ENCODE data around the gene C8G.
A peak's percentile ranks its signal among the peaks of the same experiment; 100 is the strongest.

Gene C8G

DNA sequence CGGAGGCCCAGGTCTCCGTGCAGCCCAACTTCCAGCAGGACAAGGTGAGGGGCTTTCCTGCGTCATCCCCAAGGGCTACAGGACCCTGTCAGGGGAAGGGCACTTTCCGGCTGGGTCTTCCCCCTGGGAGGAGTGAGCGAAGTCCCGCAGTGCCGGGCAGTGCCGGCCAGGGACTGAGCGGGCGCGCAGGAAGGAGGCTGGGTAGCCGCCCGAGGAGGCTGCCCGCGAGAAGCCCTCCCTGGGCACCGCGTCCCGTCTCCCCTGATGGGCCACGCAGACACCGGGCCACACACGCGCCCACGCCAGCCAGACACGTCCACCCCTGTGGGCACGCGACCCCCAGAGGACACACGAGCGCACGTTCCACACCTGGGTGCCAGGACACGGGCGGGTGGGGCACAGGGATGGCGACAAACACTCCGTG, 32.6 kb downstream of the C8G start:
- TF ChIP-seq, protein P1, sequence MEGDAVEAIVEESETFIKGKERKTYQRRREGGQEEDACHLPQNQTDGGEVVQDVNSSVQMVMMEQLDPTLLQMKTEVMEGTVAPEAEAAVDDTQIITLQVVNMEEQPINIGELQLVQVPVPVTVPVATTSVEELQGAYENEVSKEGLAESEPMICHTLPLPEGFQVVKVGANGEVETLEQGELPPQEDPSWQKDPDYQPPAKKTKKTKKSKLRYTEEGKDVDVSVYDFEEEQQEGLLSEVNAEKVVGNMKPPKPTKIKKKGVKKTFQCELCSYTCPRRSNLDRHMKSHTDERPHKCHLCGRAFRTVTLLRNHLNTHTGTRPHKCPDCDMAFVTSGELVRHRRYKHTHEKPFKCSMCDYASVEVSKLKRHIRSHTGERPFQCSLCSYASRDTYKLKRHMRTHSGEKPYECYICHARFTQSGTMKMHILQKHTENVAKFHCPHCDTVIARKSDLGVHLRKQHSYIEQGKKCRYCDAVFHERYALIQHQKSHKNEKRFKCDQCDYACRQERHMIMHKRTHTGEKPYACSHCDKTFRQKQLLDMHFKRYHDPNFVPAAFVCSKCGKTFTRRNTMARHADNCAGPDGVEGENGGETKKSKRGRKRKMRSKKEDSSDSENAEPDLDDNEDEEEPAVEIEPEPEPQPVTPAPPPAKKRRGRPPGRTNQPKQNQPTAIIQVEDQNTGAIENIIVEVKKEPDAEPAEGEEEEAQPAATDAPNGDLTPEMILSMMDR (IDR thresholded peaks at IDR 0.05; ENCODE audit: low read depth, low read length, missing control alignments), result no peak
- H3K4me3 ChIP-seq (replicated peaks; ENCODE audit: low read depth, low read length), result peak overlapping the region; percentile 29
- no peak for DNase-seq (ENCODE audit: extremely low read depth, low read depth)

DNA sequence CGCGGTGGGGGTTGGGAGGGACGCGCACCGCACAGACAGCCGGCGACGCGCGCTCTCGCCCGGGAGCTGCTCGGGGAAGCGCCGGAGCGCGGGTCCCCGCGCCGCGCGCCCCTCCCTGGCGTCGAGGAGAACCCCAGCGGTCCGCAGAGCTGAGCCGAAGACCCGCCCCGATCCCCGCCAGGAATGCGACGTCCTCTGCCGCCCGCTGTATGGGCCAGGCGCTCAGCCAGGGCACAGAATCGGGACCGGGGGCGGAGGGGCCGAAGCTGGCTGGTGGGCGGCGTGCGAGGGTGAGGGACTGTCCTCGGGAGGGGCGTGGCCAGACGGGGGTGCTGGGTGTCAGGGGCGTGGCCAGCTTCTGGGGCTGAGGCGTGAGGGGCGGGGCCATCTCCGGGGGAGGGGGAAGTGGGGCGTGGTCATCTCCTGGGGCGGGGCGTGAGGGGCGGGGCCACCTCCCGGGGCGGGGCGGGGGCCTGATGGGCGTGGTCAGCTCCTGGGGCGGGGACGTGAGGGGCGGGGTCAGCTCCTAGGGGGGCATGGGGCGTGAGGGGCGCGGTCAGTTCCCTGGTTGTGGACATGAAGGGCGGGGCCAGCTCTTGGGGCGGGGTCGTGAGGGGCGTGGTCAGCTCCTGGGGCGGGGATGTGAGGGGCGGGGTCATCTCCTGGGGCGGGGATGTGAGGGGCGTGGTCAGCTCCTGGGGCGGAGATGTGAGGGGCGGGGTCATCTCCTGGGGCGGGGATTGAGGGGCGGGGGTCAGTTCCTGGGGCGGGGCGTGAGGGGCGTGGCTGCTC, 33.2 kb downstream of the C8G start:
- peak overlapping the region; percentile 29 for H3K4me3 ChIP-seq (replicated peaks; ENCODE audit: low read depth, low read length)
- TF ChIP-seq, protein P1 (IDR thresholded peaks at IDR 0.05; ENCODE audit: low read depth, low read length, missing control alignments), result no peak
- no peak for DNase-seq (ENCODE audit: extremely low read depth, low read depth)

DNA sequence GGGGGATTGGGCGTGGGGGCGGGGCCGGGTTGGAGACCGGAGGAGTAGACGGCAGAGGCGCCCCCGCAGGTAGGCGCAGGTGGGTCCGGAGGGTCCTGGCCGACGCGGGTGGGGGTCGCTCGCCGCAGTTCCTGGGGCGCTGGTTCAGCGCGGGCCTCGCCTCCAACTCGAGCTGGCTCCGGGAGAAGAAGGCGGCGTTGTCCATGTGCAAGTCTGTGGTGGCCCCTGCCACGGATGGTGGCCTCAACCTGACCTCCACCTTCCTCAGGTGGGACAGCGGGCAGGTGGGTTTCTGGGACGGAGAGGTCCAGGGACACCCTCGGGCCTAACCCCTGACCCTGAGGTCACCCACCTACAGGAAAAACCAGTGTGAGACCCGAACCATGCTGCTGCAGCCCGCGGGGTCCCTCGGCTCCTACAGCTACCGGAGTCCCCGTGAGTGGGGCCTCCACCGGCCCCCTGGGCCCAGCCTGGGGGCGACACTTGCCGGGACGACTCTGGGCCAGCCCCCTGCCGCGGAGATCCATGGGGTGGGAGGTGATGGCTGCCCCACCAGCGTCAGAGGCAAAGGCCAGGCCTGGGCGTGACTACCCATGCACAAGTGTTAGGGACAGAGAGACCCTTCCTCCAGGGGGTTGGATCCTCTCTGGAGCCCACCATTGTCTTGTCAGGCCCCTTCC, 34.0 kb downstream of the C8G start:
- DNase-seq (ENCODE audit: extremely low read depth, low read depth), result no peak
- TF ChIP-seq, protein P1 (IDR thresholded peaks at IDR 0.05; ENCODE audit: low read depth, low read length, missing control alignments), result no peak
- H3K4me3 ChIP-seq (replicated peaks; ENCODE audit: low read depth, low read length), result no peak overlapping the region

DNA sequence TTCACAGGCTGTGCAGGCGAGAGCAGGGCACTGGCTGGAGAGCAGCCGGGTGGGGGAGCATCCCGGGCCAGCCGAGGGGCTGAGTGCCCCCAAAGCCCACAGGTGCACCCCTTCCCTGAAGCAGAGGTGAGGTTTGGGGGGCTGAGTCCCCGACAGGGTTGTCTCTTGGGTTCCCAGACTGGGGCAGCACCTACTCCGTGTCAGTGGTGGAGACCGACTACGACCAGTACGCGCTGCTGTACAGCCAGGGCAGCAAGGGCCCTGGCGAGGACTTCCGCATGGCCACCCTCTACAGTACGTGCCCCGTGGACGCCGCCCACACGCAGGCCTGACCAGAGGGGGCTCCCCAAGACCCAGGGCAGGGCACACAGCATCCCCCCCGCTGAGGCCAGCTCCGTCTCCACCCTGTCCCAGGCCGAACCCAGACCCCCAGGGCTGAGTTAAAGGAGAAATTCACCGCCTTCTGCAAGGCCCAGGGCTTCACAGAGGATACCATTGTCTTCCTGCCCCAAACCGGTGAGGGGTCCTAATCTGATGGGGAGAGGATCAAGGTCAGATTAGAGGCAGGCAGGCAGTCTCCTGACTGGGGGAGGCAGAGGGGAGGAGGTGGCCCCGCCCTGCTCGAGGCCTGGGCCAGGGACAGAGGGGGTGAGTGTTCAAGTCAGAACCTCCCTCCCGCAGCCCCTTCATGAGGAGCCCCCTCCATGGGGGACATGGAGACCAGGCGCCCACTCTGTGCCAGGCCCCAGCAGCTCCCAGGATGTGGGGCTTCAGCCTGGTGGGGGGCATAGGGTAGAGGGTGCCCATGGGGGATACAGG, 34.9 kb downstream of the C8G start:
- no peak for DNase-seq (ENCODE audit: extremely low read depth, low read depth)
- H3K4me3 ChIP-seq (replicated peaks; ENCODE audit: low read depth, low read length), result no peak overlapping the region
- TF ChIP-seq, protein P1 (IDR thresholded peaks at IDR 0.05; ENCODE audit: low read depth, low read length, missing control alignments), result no peak

DNA sequence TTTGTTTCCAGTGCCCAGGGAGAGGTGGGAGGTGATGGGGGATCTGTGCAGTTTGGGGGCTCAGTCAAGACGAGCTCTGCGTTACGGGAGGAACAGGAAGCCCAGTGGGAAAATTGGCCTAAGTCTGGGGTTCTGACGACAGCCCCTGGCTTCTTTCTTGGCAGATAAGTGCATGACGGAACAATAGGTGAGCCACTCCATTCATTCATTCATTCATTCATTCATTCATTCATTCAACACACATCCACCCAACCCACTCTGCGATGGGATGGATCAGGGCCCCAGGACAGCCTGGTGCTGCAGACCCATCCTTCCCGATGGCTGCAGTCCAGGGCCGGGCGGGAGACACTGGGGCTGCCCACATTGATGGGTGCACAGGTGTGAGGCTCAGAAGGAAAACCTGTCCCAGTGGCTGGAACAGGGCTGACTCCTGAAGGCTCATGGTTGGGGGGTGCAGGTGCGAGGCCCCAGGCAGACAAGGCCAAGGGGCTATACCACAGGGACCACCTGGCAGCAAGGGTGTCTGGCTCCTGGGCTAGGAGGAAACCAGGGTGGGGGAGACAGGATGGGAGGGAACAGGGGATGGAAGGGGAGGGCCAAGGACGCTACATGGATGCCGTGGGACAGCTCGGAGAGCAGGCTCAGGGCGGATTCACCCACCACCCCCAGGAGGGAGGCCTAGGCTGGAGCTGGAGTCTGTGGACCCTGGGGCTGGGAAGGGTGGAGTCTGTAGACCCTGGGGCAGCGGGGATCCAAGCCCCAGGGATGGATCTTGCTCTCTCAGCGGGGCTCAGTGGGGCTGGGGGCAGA, 35.8 kb downstream of the C8G start:
- DNase-seq (ENCODE audit: extremely low read depth, low read depth), result no peak
- H3K4me3 ChIP-seq (replicated peaks; ENCODE audit: low read depth, low read length), result no peak overlapping the region
- TF ChIP-seq, protein P1 (IDR thresholded peaks at IDR 0.05; ENCODE audit: low read depth, low read length, missing control alignments), result no peak

All from HFF-Myc (cell line).